ENCODE data around the gene TMEM185B. TPM values are rescaled to one million over a fixed set of nuclear protein-coding genes. Genes with fewer than 3 reads are reported as not detected.

The TMEM185B gene
- total RNA-seq, 2 donors from 2014 or later = 24.0 to 36.0 TPM

DNA sequence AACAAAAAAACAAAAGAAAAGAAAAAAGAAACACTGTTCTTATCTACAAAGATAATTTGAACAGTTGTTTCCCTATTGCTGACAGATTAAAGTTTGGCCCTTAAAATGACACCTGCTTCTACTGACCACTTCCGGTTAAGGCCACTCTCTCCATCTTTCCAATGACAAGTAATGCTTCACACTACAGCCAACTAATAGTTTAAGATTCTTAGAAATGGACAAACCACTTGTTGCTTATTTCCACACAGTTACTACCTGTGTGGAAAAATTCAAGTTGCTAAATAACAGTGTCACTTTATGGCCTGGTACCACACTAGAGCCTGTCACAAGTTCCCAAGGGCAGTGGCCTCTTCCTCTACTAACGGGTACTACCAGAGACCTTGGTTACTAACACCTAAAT is 2.4 kb downstream of the TMEM185B start:
- TF ChIP-seq, protein P1, sequence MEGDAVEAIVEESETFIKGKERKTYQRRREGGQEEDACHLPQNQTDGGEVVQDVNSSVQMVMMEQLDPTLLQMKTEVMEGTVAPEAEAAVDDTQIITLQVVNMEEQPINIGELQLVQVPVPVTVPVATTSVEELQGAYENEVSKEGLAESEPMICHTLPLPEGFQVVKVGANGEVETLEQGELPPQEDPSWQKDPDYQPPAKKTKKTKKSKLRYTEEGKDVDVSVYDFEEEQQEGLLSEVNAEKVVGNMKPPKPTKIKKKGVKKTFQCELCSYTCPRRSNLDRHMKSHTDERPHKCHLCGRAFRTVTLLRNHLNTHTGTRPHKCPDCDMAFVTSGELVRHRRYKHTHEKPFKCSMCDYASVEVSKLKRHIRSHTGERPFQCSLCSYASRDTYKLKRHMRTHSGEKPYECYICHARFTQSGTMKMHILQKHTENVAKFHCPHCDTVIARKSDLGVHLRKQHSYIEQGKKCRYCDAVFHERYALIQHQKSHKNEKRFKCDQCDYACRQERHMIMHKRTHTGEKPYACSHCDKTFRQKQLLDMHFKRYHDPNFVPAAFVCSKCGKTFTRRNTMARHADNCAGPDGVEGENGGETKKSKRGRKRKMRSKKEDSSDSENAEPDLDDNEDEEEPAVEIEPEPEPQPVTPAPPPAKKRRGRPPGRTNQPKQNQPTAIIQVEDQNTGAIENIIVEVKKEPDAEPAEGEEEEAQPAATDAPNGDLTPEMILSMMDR (IDR thresholded peaks at IDR 0.05) = no peak
- peaks cover 13 to 29% of the 10 kb centered on the region in 2 donors for H3K4me1 ChIP-seq (ENCODE audit: control insufficient read depth in 1 of 2, low read depth in 2 of 2)
- H3K36me3 ChIP-seq = peaks cover 10% of the 10 kb centered on the region
- ATAC-seq (ENCODE audit: insufficient number of reproducible peaks, low FRiP score, low read depth) (no peak), DNase-seq (ENCODE audit: low spot score) (no peak)
- no peak overlapping the region for H3K4me3 ChIP-seq
- no peaks in the 10 kb centered on the region for H3K9me3 ChIP-seq
- H3K27ac ChIP-seq = no peak overlapping the region
- H3K27me3 ChIP-seq (replicated peaks; ENCODE audit: insufficient read depth) = no peaks in the 10 kb centered on the region

DNA sequence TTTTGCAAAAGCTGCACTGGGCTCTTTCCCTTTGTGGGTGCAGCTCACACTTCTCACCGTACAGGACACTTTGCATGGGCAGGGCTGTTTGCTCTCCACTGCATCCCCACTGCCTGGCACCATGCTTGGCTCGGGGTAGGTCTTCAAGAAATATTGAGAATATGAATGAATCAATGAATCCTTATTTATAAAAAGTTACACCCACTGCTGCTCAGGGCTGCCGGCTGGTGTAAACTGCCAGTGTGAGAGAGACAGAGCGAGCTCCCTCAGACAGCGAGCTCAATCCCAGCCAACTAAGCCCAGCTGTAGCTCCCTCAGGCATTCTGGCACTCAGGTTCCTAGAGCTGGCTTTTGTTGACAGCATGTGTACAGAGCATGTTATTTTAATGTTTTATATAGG is 3.4 kb downstream of the TMEM185B start:
- H3K9me3 ChIP-seq = no peaks in the 10 kb centered on the region
- TF ChIP-seq, protein P1 (IDR thresholded peaks at IDR 0.05) = no peak
- peaks cover 10% of the 10 kb centered on the region for H3K36me3 ChIP-seq
- DNase-seq (ENCODE audit: low spot score) (no peak), ATAC-seq (ENCODE audit: insufficient number of reproducible peaks, low FRiP score, low read depth) (no peak)
- no peaks in the 10 kb centered on the region for H3K27me3 ChIP-seq (replicated peaks; ENCODE audit: insufficient read depth)
- no peak overlapping the region for H3K27ac ChIP-seq
- no peak overlapping the region for H3K4me3 ChIP-seq
- peaks cover 13 to 29% of the 10 kb centered on the region in 2 donors for H3K4me1 ChIP-seq (ENCODE audit: control insufficient read depth in 1 of 2, low read depth in 2 of 2)

DNA sequence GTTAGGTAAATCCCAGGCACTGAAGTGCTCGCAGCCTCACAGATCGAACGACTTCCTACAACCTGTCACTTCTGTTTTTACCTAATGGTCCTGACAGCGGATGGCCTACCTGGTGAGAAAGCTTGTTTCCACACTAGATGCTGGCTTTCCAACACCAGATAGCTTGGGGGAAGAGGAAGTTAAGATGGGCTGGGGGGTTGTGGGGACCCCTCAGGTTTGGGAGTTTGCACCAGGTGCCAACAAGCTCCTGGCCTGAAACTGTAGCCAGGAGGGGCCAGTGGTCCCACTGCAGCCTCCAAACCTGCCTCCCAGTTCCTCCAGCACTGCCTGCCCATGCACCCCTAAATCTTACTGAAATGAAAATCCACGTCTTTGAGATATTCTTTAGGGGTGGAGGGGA is 3.9 kb downstream of the TMEM185B start:
- Histone ChIP-seq H3K9me3 (no peaks in the 10 kb centered on the region), H3K27me3 (replicated peaks; ENCODE audit: insufficient read depth) (no peaks in the 10 kb centered on the region), H3K4me3 (no peak overlapping the region), H3K27ac (no peak overlapping the region), H3K36me3 (peaks cover 10% of the 10 kb centered on the region), H3K4me1 (ENCODE audit: control insufficient read depth in 1 of 2, low read depth in 2 of 2) (peaks cover 13 to 26% of the 10 kb centered on the region in 2 donors)
- DNase-seq (ENCODE audit: low spot score) (no peak), ATAC-seq (ENCODE audit: insufficient number of reproducible peaks, low FRiP score, low read depth) (no peak)
- TF ChIP-seq, protein P1 (IDR thresholded peaks at IDR 0.05) = no peak

DNA sequence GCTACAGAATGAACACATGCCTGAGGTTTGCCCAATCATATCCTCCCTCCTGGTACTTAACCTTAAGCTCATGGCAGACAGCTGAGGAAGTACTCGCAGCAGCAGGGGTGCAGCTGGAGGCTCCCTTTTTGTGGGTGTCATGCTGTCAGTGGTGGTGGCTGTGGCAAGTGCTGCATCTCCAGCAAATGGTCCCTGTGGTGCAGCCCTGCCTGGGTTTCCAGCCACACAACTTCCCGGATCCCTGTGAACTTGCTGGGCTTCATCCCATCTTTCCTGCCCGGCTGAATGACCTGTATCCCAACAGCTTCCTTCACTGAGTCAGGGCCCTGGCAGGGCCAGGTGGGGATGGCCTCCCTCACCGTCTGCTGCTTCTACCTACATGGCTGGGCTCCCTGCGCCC is 5.0 kb downstream of the TMEM185B start:
- Histone ChIP-seq H3K4me1 (ENCODE audit: control insufficient read depth in 1 of 2, low read depth in 2 of 2) (peaks cover 9 to 19% of the 10 kb centered on the region in 2 donors), H3K4me3 (no peak overlapping the region), H3K27me3 (replicated peaks; ENCODE audit: insufficient read depth) (no peaks in the 10 kb centered on the region), H3K27ac (no peak overlapping the region), H3K9me3 (no peaks in the 10 kb centered on the region), H3K36me3 (peaks cover 10% of the 10 kb centered on the region)
- TF ChIP-seq, protein P1 (IDR thresholded peaks at IDR 0.05) = no peak
- DNase-seq (ENCODE audit: low spot score) (no peak), ATAC-seq (ENCODE audit: insufficient number of reproducible peaks, low FRiP score, low read depth) (no peak)

DNA sequence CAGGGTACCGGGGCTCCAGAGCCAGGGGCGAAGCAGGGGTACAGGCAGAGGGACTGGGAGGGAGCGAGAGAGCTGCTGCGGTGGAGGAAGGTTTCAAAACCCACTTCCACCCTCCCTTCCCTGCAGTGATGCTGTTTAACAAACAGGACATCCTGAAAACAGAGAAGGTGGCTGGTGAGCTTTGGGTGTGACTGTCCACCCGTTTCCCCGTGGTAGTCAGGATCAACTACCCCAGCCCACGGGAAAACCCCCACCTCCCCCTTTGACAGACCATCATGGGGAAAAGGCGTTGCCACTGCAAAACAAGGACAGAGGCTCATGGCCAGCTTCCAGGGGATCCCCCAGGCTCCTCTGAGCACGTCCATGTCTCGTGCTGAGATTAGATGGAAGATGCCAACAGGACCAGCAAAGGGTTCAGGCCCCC is 12.9 kb downstream of the TMEM185B start:
- DNase-seq (ENCODE audit: low spot score) (no peak), ATAC-seq (ENCODE audit: insufficient number of reproducible peaks, low FRiP score, low read depth) (no peak)
- Histone ChIP-seq H3K27ac (no peak overlapping the region), H3K27me3 (replicated peaks; ENCODE audit: insufficient read depth) (no peaks in the 10 kb centered on the region), H3K36me3 (no peaks in the 10 kb centered on the region), H3K4me3 (no peak overlapping the region), H3K9me3 (no peaks in the 10 kb centered on the region), H3K4me1 (ENCODE audit: control insufficient read depth in 1 of 2, low read depth in 2 of 2) (no peaks in the 10 kb centered on the region)
- TF ChIP-seq, protein P1 (IDR thresholded peaks at IDR 0.05) = no peak
